HepG2 (cell line): ENCODE data around the gene CGNL1. TPM values are rescaled to one million over a fixed set of nuclear protein-coding genes. Genes with fewer than 3 reads are reported as not detected.

ENCODE experiments used
- ARID3A ChIP-seq: IDR thresholded peaks from 2 replicates; pipeline ENCODE4 v1.6.1; 2012; ENCODE audit warnings: low read depth, low read length, improper control_type of control experiment
- CREB1 ChIP-seq, 2 experiments: fragments of 450-650 bp in 1 of 2; IDR thresholded peaks; 2 replicates each; pipeline ENCODE4 v1.6.1; 2016 to 2017; ENCODE audit warnings: control low read depth in 1 of 2, mild to moderate bottlenecking in 1 of 2, missing compliant biosample characterization in 1 of 2, missing genetic modification characterization in 1 of 2
- DR1 ChIP-seq: sonication (generic); formaldehyde crosslinking; IDR thresholded peaks from 2 replicates; pipeline ENCODE4 v1.8.0; 2021; ENCODE audit warnings: mild to moderate bottlenecking, missing genetic modification reagents, inconsistent platforms
- FOXK1 ChIP-seq: sonication (generic); formaldehyde crosslinking; IDR thresholded peaks from 2 replicates; pipeline ENCODE4 v1.4.0; 2020; ENCODE audit warnings: low read depth, missing genetic modification reagents, borderline replicate concordance
- GATAD2A ChIP-seq: IDR thresholded peaks from 2 replicates; pipeline ENCODE4 v1.6.1; 2016
- MIXL1 ChIP-seq: IDR thresholded peaks from 2 replicates; pipeline ENCODE4 v1.6.1; 2016
- ONECUT2 ChIP-seq: sonication (generic); formaldehyde crosslinking; IDR thresholded peaks from 2 replicates; pipeline ENCODE4 v1.4.0; 2020; ENCODE audit warnings: missing genetic modification reagents
- RAD21 ChIP-seq: fragments of 450-650 bp; formaldehyde crosslinking; IDR thresholded peaks from 2 replicates; pipeline ENCODE4 v1.5.0; 2020; ENCODE audit warnings: mild to moderate bottlenecking
- RELA ChIP-seq: sonication (generic); formaldehyde crosslinking; IDR thresholded peaks from 2 replicates; pipeline ENCODE4 v1.4.0; 2020; ENCODE audit warnings: missing genetic modification reagents
- SMC3 ChIP-seq: IDR thresholded peaks from 2 replicates; pipeline ENCODE4 v1.6.1; 2011; ENCODE audit warnings: low read length, improper control_type of control experiment
- STAG1 ChIP-seq: sonication (generic); formaldehyde crosslinking; IDR thresholded peaks from 2 replicates; pipeline ENCODE4 v1.4.0; 2020; ENCODE audit warnings: missing genetic modification reagents
- TBL1XR1 ChIP-seq: fragments of 150-350 bp; IDR thresholded peaks from 2 replicates; pipeline ENCODE4 v1.6.1; 2014; ENCODE audit warnings: borderline replicate concordance, low read length; ENCODE audit not compliant: partially characterized antibody
- ZNF12 ChIP-seq: sonication (generic); formaldehyde crosslinking; IDR thresholded peaks from 2 replicates; pipeline ENCODE4 v1.5.0; 2020; ENCODE audit warnings: missing genetic modification reagents
- ZNF136 ChIP-seq: sonication (generic); formaldehyde crosslinking; IDR thresholded peaks from 2 replicates; pipeline ENCODE4 v1.8.1; 2022; ENCODE audit warnings: low read depth, mild to moderate bottlenecking, moderate library complexity, missing genetic modification reagents
- ZNF205 ChIP-seq: IDR thresholded peaks from 2 replicates; pipeline ENCODE4 v1.6.1; 2018; ENCODE audit warnings: missing biosample characterization, missing genetic modification reagents
- ZNF569 ChIP-seq: sonication (generic); formaldehyde crosslinking; IDR thresholded peaks from 2 replicates; pipeline ENCODE4 v1.5.0; 2020; ENCODE audit warnings: mild to moderate bottlenecking, missing genetic modification reagents, moderate library complexity, borderline replicate concordance
- ZNF674 ChIP-seq: sonication (generic); formaldehyde crosslinking; IDR thresholded peaks from 2 replicates; pipeline ENCODE4 v1.5.0; 2020; ENCODE audit warnings: low read depth, mild to moderate bottlenecking, missing genetic modification reagents
- ZNF878 ChIP-seq: sonication (generic); formaldehyde crosslinking; IDR thresholded peaks from 2 replicates; pipeline ENCODE4 v1.8.1; 2023; ENCODE audit warnings: mild to moderate bottlenecking, missing genetic modification reagents, moderate library complexity
- polyA plus RNA-seq, 8 experiments: library from polyadenylated mRNA; depleted of rRNA in 3 of 8; stranded (reverse) in 7 of 8; unstranded in 1 of 8; fragments of >200 nt; fragmentation: Illumina TruSeq in 4 of 8; extraction: Trizol in 4 of 8; gene quantifications; 2 replicates each; pipeline versions ENCODE4 v1.2.1 to v1.2.3, GENCODE V29; 2011 to 2016; ENCODE audit warnings: low read depth in 4 of 8, missing spikeins in 1 of 8, mixed read lengths in 1 of 8; ENCODE audit not compliant: insufficient read depth in 1 of 8
- total RNA-seq, 5 experiments: library from RNA; depleted of rRNA; stranded (reverse); fragments of >200 nt; fragmentation: Illumina TruSeq; extraction: Trizol; gene quantifications; 2 replicates each; pipeline ENCODE4 v1.2.3, GENCODE V29; 2016; ENCODE audit warnings: low read depth in 1 of 5

Gene CGNL1
- total and polyA plus RNA-seq, 2 of the 13 experiments (the other 11 are each of a cell fraction or from before 2014, with no cell fraction given): 5.6 to 15.6 TPM

GRCh38 chr15:57527382-57528091 is 151.2 kb downstream of the CGNL1 start (continued):
- TF ChIP-seq ARID3A (peak; percentile 51; the same call in 1 of the 2 replicates), SMC3 (peak; percentile 97), STAG1 (CRISPR knock-in tag) (peak; percentile 97), ZNF205 (CRISPR knock-in tag) (no peak), DR1 (CRISPR knock-in tag) (no peak), CREB1 (IDR thresholded peaks at IDR 0.05) (no peak), CREB1 (CRISPR knock-in tag; IDR thresholded peaks at IDR 0.05) (no peak), ZNF12 (no peak), MIXL1 (0 out of 2 replicates have a peak, but pooled peaks have one; percentile 58), RELA (CRISPR knock-in tag) (no peak), ZNF878 (no peak), TBL1XR1 (no peak), ZNF674 (CRISPR knock-in tag) (no peak), RAD21 (peak; percentile 81), GATAD2A (0 out of 2 replicates have a peak, but pooled peaks have one; percentile 33), ONECUT2 (no peak), ZNF136 (no peak), ZNF569 (CRISPR knock-in tag) (no peak), FOXK1 (0 out of 2 replicates have a peak, but pooled peaks have one; percentile 32)
